HG03196 (cell line): ENCODE measurements around the gene FOXM1.
A peak's percentile ranks its signal among the peaks of the same experiment; 100 is the strongest.

ENCODE experiments used
- ATAC-seq: cut with Tn5 transposase; IDR thresholded peaks from one replicate; pipeline ENCODE4 v1.9.1; 2021; ENCODE audit not compliant: unreplicated experiment

The FOXM1 gene

GRCh38 chr12:2841056-2841650, 35.8 kb downstream of the FOXM1 start:
- ATAC-seq = no peak

GRCh38 chr12:2836574-2836973, 40.4 kb downstream of the FOXM1 start:
- no peak for ATAC-seq

GRCh38 chr12:2835691-2836403, 41.1 kb downstream of the FOXM1 start:
- no peak for ATAC-seq

- no peak for ATAC-seq
These were observed 42.1 kb downstream of the FOXM1 start, which contains the start of gene NRIP2 for GRCh38 chr12:2834581-2835491. Gene NRIP2 (minus strand): TSS chr12:2835035. CDS start chr12:2834983, 52 bp downstream.

- ATAC-seq = no peak
These were observed 43.2 kb downstream of the FOXM1 start for GRCh38 chr12:2833810-2834209.

GRCh38 chr12:2833327-2833726, 43.6 kb downstream of the FOXM1 start:
- ATAC-seq = no peak

- ATAC-seq = no peak
These were observed 44.3 kb downstream of the FOXM1 start for GRCh38 chr12:2832550-2833127.

- no peak for ATAC-seq
These were observed 47.7 kb downstream of the FOXM1 start for GRCh38 chr12:2829275-2829674.

GRCh38 chr12:2826721-2827515, 50.1 kb downstream of the FOXM1 start:
- ATAC-seq = no peak

GRCh38 chr12:2826036-2826435, 50.9 kb downstream of the FOXM1 start:
- ATAC-seq = no peak

- ATAC-seq = no peak
These were observed 51.8 kb downstream of the FOXM1 start for GRCh38 chr12:2825132-2825531.

GRCh38 chr12:2824541-2824940, 52.4 kb downstream of the FOXM1 start:
- no peak for ATAC-seq

GRCh38 chr12:2823483-2823882, 53.5 kb downstream of the FOXM1 start:
- no peak for ATAC-seq

GRCh38 chr12:2820432-2820831, 56.5 kb downstream of the FOXM1 start:
- ATAC-seq = no peak

- ATAC-seq = no peak
These were observed 57.2 kb downstream of the FOXM1 start for GRCh38 chr12:2819810-2820209.

- ATAC-seq = peak; percentile 32
These were observed 63.5 kb downstream of the FOXM1 start for GRCh38 chr12:2813214-2814185.

- peak; percentile 93 for ATAC-seq
These were observed 64.4 kb downstream of the FOXM1 start, which contains the start of gene ITFG2 for GRCh38 chr12:2812290-2813213. Gene ITFG2 (plus strand): TSS chr12:2812668. CDS start chr12:2812761, 93 bp downstream.

GRCh38 chr12:2811801-2812200, 65.2 kb downstream of the FOXM1 start:
- ATAC-seq = no peak
